ENCODE results near the gene HOPX.

The HOPX gene

DNA sequence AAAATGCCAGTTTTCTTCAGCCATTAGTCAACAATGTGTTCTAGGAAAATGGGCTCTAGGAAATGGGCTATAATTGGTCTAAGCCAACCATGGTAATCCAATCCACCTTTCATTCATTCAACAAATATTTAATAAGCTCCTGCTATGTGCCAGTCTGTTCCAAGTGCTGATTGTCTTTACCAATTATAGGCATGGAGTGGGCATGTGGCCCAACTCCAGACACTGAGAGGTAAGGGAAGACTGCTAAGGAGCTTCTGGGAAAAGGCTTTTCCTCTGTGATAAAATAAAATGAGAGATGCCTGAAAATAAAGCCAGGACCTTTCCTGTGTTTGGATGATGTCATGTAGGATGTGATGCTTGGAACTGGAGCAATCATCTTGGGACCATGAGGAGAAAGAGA, 43.3 kb downstream of the HOPX start (continued):
- TF ChIP-seq ZNF626 (tag by site-specific recombination; IDR thresholded peaks at IDR 0.05) (no peak), ZNF624 (tag by site-specific recombination; IDR thresholded peaks at IDR 0.05) (no peak), ZNF157 (tag by site-specific recombination; IDR thresholded peaks at IDR 0.05) (no peak), ZSCAN16 (tag by site-specific recombination; IDR thresholded peaks at IDR 0.05) (no peak), ZBTB48 (tag by site-specific recombination; IDR thresholded peaks at IDR 0.05) (no peak), SP3 (tag by site-specific recombination; IDR thresholded peaks at IDR 0.05) (no peak), ZNF324 (tag by site-specific recombination; IDR thresholded peaks at IDR 0.05) (no peak), KLF7 (tag by site-specific recombination; IDR thresholded peaks at IDR 0.05; ENCODE audit: borderline replicate concordance) (no peak), ZNF585B (tag by site-specific recombination; IDR thresholded peaks at IDR 0.05) (no peak), ZNF37A (tag by site-specific recombination; IDR thresholded peaks at IDR 0.05) (no peak), ZNF140 (tag by site-specific recombination; IDR thresholded peaks at IDR 0.05) (no peak)
- TF ChIP-seq, protein P1, sequence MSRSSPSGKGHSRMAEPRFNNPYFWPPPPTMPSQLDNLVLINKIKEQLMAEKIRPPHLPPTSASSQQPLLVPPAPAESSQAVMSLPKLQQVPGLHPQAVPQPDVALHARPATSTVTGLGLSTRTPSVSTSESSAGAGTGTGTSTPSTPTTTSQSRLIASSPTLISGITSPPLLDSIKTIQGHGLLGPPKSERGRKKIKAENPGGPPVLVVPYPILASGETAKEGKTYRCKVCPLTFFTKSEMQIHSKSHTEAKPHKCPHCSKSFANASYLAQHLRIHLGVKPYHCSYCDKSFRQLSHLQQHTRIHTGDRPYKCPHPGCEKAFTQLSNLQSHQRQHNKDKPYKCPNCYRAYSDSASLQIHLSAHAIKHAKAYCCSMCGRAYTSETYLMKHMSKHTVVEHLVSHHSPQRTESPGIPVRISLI (tag by site-specific recombination; IDR thresholded peaks at IDR 0.05) = no peak

DNA sequence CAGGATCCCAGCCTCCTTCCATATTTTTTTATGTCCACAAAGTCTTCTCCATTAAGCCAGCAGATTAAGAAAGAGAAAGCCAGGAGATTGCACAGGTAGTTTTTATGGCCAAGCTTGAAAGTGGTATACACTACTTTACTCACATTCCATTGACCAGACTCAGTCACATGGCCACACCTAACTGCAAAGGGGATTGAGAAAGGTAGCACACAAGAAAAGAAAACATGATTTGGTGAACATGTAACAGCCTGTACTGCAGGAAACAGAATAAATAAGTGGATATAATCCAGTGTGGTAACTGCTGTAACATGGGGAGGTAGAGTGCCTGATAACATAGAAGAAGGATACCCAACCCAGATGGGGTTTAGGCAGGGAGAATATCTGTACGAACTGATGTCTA, 43.9 kb downstream of the HOPX start:
- H3K27ac ChIP-seq (ENCODE audit: extremely low read depth, low read depth, low read length) = no peak overlapping the region
- ChIA-PET POLR2A (no interaction called here), CTCF (interaction anchor here (1.0 kb wide), 1 partner anchor 92 kb away, joined by 4 read pairs; no protein-coding TSS in a partner anchor)
- H3K4me1 ChIP-seq (ENCODE audit: control insufficient read depth, insufficient read depth, low read length) = no peaks in the 10 kb centered on the region
- H3K4me3 ChIP-seq (ENCODE audit: low read depth, low read length) = no peak overlapping the region
- TF ChIP-seq ZNF701 (tag by site-specific recombination; IDR thresholded peaks at IDR 0.05) (no peak), ZNF114 (tag by site-specific recombination; IDR thresholded peaks at IDR 0.05) (no peak), KLF10 (tag by site-specific recombination; IDR thresholded peaks at IDR 0.05) (no peak), SP7 (tag by site-specific recombination; IDR thresholded peaks at IDR 0.05) (no peak), ZNF324 (tag by site-specific recombination; IDR thresholded peaks at IDR 0.05) (no peak), ZNF558 (tag by site-specific recombination; IDR thresholded peaks at IDR 0.05) (no peak), OVOL3 (tag by site-specific recombination; IDR thresholded peaks at IDR 0.05) (no peak), ZNF423 (tag by site-specific recombination; IDR thresholded peaks at IDR 0.05) (no peak), ZNF433 (tag by site-specific recombination; IDR thresholded peaks at IDR 0.05; ENCODE audit: low read depth) (no peak), ZNF2 (tag by site-specific recombination; IDR thresholded peaks at IDR 0.05) (no peak)
- TF ChIP-seq, protein P2, sequence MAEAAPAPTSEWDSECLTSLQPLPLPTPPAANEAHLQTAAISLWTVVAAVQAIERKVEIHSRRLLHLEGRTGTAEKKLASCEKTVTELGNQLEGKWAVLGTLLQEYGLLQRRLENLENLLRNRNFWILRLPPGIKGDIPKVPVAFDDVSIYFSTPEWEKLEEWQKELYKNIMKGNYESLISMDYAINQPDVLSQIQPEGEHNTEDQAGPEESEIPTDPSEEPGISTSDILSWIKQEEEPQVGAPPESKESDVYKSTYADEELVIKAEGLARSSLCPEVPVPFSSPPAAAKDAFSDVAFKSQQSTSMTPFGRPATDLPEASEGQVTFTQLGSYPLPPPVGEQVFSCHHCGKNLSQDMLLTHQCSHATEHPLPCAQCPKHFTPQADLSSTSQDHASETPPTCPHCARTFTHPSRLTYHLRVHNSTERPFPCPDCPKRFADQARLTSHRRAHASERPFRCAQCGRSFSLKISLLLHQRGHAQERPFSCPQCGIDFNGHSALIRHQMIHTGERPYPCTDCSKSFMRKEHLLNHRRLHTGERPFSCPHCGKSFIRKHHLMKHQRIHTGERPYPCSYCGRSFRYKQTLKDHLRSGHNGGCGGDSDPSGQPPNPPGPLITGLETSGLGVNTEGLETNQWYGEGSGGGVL (tag by site-specific recombination; IDR thresholded peaks at IDR 0.05) = no peak
- TF ChIP-seq, protein P3, sequence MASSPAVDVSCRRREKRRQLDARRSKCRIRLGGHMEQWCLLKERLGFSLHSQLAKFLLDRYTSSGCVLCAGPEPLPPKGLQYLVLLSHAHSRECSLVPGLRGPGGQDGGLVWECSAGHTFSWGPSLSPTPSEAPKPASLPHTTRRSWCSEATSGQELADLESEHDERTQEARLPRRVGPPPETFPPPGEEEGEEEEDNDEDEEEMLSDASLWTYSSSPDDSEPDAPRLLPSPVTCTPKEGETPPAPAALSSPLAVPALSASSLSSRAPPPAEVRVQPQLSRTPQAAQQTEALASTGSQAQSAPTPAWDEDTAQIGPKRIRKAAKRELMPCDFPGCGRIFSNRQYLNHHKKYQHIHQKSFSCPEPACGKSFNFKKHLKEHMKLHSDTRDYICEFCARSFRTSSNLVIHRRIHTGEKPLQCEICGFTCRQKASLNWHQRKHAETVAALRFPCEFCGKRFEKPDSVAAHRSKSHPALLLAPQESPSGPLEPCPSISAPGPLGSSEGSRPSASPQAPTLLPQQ (tag by site-specific recombination; IDR thresholded peaks at IDR 0.05) = no peak
- TF ChIP-seq, protein P4, sequence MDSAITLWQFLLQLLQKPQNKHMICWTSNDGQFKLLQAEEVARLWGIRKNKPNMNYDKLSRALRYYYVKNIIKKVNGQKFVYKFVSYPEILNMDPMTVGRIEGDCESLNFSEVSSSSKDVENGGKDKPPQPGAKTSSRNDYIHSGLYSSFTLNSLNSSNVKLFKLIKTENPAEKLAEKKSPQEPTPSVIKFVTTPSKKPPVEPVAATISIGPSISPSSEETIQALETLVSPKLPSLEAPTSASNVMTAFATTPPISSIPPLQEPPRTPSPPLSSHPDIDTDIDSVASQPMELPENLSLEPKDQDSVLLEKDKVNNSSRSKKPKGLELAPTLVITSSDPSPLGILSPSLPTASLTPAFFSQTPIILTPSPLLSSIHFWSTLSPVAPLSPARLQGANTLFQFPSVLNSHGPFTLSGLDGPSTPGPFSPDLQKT (IDR thresholded peaks at IDR 0.05; ENCODE audit: borderline replicate concordance, low read depth, low read length) = no peak
- TF ChIP-seq, protein P5, sequence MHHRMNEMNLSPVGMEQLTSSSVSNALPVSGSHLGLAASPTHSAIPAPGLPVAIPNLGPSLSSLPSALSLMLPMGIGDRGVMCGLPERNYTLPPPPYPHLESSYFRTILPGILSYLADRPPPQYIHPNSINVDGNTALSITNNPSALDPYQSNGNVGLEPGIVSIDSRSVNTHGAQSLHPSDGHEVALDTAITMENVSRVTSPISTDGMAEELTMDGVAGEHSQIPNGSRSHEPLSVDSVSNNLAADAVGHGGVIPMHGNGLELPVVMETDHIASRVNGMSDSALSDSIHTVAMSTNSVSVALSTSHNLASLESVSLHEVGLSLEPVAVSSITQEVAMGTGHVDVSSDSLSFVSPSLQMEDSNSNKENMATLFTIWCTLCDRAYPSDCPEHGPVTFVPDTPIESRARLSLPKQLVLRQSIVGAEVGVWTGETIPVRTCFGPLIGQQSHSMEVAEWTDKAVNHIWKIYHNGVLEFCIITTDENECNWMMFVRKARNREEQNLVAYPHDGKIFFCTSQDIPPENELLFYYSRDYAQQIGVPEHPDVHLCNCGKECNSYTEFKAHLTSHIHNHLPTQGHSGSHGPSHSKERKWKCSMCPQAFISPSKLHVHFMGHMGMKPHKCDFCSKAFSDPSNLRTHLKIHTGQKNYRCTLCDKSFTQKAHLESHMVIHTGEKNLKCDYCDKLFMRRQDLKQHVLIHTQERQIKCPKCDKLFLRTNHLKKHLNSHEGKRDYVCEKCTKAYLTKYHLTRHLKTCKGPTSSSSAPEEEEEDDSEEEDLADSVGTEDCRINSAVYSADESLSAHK (tag by site-specific recombination; IDR thresholded peaks at IDR 0.05) = no peak
- H3K9me3 ChIP-seq (ENCODE audit: control insufficient read depth, insufficient read depth, low read depth, low read length) = no peaks in the 10 kb centered on the region
- H3K36me3 ChIP-seq (ENCODE audit: control insufficient read depth in 2 of 2, insufficient read depth in 1 of 2, low read length in 2 of 2) = no peaks in the 10 kb centered on the region
